GM12878 (cell line): ENCODE data around the gene ICE2. TPM values are rescaled to one million over a fixed set of nuclear protein-coding genes. Genes with fewer than 3 reads are reported as not detected.
"Not testable (repeated sequence)": the region's sequence is repeated elsewhere in the genome, so short reads cannot be mapped to it uniquely, and the experiment has no call there.

ENCODE experiments used
- ATAC-seq: fragments of 200-7000 bp; cut with Tn5 transposase; 3 replicates; pipeline ENCODE4 v1.9.1; 2020; ENCODE audit warnings: mild to moderate bottlenecking, moderate library complexity
- BruUV-seq: library from RNA; stranded (reverse); fragments of 400-500 nt; replicated peaks from 2 replicates; lab custom pipeline; 2021; lab: Mats Ljungman, UMichigan
- CTCF ChIA-PET: fragments of 300-600 bp; sonication (Branson Sonifier 250); formaldehyde crosslinking; extraction: SDS; loops from one replicate; lab custom pipeline; 2021; ENCODE audit warnings: inconsistent platforms; lab: Yijun Ruan, JAX
- POLR2A ChIA-PET: fragments of 350-600 bp; formaldehyde crosslinking; extraction: SDS; loops from one replicate; lab custom pipeline; 2021; ENCODE audit warnings: inconsistent platforms; lab: Charles Lee
- RAD21 ChIA-PET: fragments of 300-600 bp; sonication (Branson Sonifier 250); formaldehyde crosslinking; loops from one replicate; lab custom pipeline; 2023; ENCODE audit warnings: antibody characterized with exemption; ENCODE audit not compliant: unreplicated experiment; lab: Charles Lee
- SMC1A ChIA-PET: fragments of 300-600 bp; sonication (Branson Sonifier 250); formaldehyde crosslinking; loops from one replicate; lab custom pipeline; 2023; ENCODE audit not compliant: unreplicated experiment, uncharacterized antibody; lab: Charles Lee
- DNase-seq: peaks from one replicate; pipeline ENCODE4 v3.0.0-alpha.2; 2011; ENCODE audit warnings: low read depth, low spot score
- FAIRE-seq: peaks from 3 replicates; lab custom pipeline; 2011; peaks lifted over from hg19 to GRCh38; lab: Jason Lieb, UNC
- H2AFZ ChIP-seq: 2 replicates; pipeline ENCODE4 v1.6.0; 2011; ENCODE audit warnings: low read depth, low read length, control low read depth; ENCODE audit not compliant: control insufficient read depth
- H3K27ac ChIP-seq: 2 replicates; pipeline ENCODE4 v1.5.1; 2011; ENCODE audit warnings: control low read depth; ENCODE audit not compliant: control insufficient read depth, insufficient read depth
- H3K27me3 ChIP-seq, 2 experiments: replicated peaks in 1 of 2; 2 replicates each; pipeline versions ENCODE4 v1.6.0 to v1.6.1; 2011; ENCODE audit warnings: low read length in 1 of 2; ENCODE audit not compliant: control insufficient read depth in 2 of 2, insufficient read depth in 2 of 2
- H3K36me3 ChIP-seq, 2 experiments: 2 replicates each; pipeline ENCODE4 v1.5.1; 2011; ENCODE audit warnings: low read length in 1 of 2; ENCODE audit not compliant: control insufficient read depth in 2 of 2, insufficient read depth in 2 of 2
- H3K4me1 ChIP-seq: 2 replicates; pipeline ENCODE4 v1.6.1; 2011; ENCODE audit warnings: mild to moderate bottlenecking, low read length, moderate library complexity, mixed read lengths; ENCODE audit not compliant: control insufficient read depth, insufficient read depth
- H3K4me2 ChIP-seq: 2 replicates; pipeline ENCODE4 v1.6.0; 2011; ENCODE audit warnings: control low read depth; ENCODE audit not compliant: control insufficient read depth, insufficient read depth
- H3K4me3 ChIP-seq: fragments of 200-600 bp; sonication (generic); 2 replicates; pipeline ENCODE4 v1.5.1; 2016
- H3K79me2 ChIP-seq: 2 replicates; pipeline ENCODE4 v1.6.0; 2011; ENCODE audit warnings: low read length; ENCODE audit not compliant: control insufficient read depth, insufficient read depth
- H3K9ac ChIP-seq: 2 replicates; pipeline ENCODE4 v1.8.0; 2011; ENCODE audit warnings: low read length, control low read depth, mixed read lengths; ENCODE audit not compliant: control insufficient read depth, insufficient read depth
- H3K9me3 ChIP-seq: replicated peaks from 3 replicates; pipeline ENCODE4 v1.5.1; 2011; ENCODE audit warnings: mild to moderate bottlenecking, low read length; ENCODE audit not compliant: control insufficient read depth, insufficient read depth
- H4K20me1 ChIP-seq: 2 replicates; pipeline ENCODE4 v1.6.0; 2011; ENCODE audit not compliant: control insufficient read depth, insufficient read depth
- ASH2L ChIP-seq: fragments of 300-600, 200-600 bp; sonication (generic); IDR thresholded peaks from 2 replicates; pipeline ENCODE4 v1.6.1; 2017; ENCODE audit warnings: low read depth, mild to moderate bottlenecking, borderline replicate concordance
- ATF3 ChIP-seq: IDR thresholded peaks from 2 replicates; pipeline ENCODE4 v1.6.1; 2011; ENCODE audit warnings: low read depth, mild to moderate bottlenecking, low read length, moderate library complexity, borderline replicate concordance; ENCODE audit errors: extremely low read depth
- BMI1 ChIP-seq: fragments of 450-650 bp; IDR thresholded peaks from 2 replicates; pipeline ENCODE4 v1.6.1; 2016; ENCODE audit warnings: mild to moderate bottlenecking, moderate library complexity, borderline replicate concordance
- BRCA1 ChIP-seq: IDR thresholded peaks from 2 replicates; pipeline ENCODE4 v1.6.1; 2011; ENCODE audit warnings: low read depth, low read length, improper control_type of control experiment
- EZH2 ChIP-seq: IDR thresholded peaks from 2 replicates; pipeline ENCODE4 v1.6.1; 2012; ENCODE audit warnings: low read depth, mild to moderate bottlenecking, control low read depth, inconsistent platforms, low read length, borderline replicate concordance; ENCODE audit not compliant: control insufficient read depth
- GATAD2B ChIP-seq: fragments of 450-650 bp; conservative IDR thresholded peaks from 2 replicates; pipeline ENCODE4 v1.6.1; 2017; ENCODE audit warnings: low read depth, mild to moderate bottlenecking, moderate library complexity
- MEF2A ChIP-seq: IDR thresholded peaks from 2 replicates; pipeline ENCODE4 v1.6.1; 2011; ENCODE audit warnings: low read depth, mild to moderate bottlenecking, low read length, moderate library complexity; ENCODE audit not compliant: insufficient read depth
- MEF2B ChIP-seq: fragments of 450-650 bp; IDR thresholded peaks from 2 replicates; pipeline ENCODE4 v1.6.1; 2018; ENCODE audit warnings: mild to moderate bottlenecking, moderate library complexity; ENCODE audit not compliant: partially characterized antibody, poor library complexity, severe bottlenecking
- REST ChIP-seq: IDR thresholded peaks from 2 replicates; pipeline ENCODE4 v1.6.1; 2012; ENCODE audit warnings: mild to moderate bottlenecking, low read depth, low read length
- RUNX3 ChIP-seq: IDR thresholded peaks from 2 replicates; pipeline ENCODE4 v1.6.1; 2012; ENCODE audit warnings: low read length, inconsistent platforms
- ZNF24 ChIP-seq: fragments of 450-650 bp; IDR thresholded peaks from 2 replicates; pipeline ENCODE4 v1.6.1; 2017; ENCODE audit warnings: antibody characterized with exemption, mild to moderate bottlenecking
- WGBS: methylation state at CpG from one replicate; pipeline ENCODE4 v1.1.6; 2016; ENCODE audit warnings: low lambda C conversion rate; ENCODE audit not compliant: insufficient replicate concordance, insufficient coverage; ENCODE audit errors: missing lambda C conversion rate; 5-methylcytosine and 5-hydroxymethylcytosine counted together
- in situ Hi-C: fragments of 300-500 bp; cut with MboI; formaldehyde crosslinking; loops from 9 replicates; pipeline ENCODE4 v1.14.3; 2018; ENCODE audit warnings: mixed read lengths
- intact Hi-C: fragments of 100-400 bp; cut with micrococcal nuclease; formaldehyde crosslinking; loops from one replicate; pipeline ENCODE4 v1.14.2; 2022; ENCODE audit not compliant: unreplicated experiment
- polyA plus RNA-seq, 11 experiments: library from polyadenylated mRNA; depleted of rRNA in 4 of 11; unstranded in 6 of 11; stranded (reverse) in 5 of 11; fragments of >200 nt; fragmentation: Nextera tagmentation in 4 of 11; fragmentation: Illumina TruSeq in 1 of 11; extraction: Ambion mirVana in 4 of 11; extraction: Trizol in 1 of 11; gene quantifications; 1 replicate in 1 of 11; 2 replicates in 10 of 11; pipeline versions ENCODE4 v1.2.1 to v1.2.3, GENCODE V29; 2011 to 2016; ENCODE audit warnings: inconsistent platforms in 2 of 11, missing spikeins in 2 of 11, low read depth in 1 of 11
- total RNA-seq, 4 experiments: library from RNA; depleted of rRNA in 3 of 4; stranded (reverse); fragments of >200 nt in 3 of 4; fragmentation: Illumina TruSeq in 1 of 4; extraction: Trizol in 1 of 4; gene quantifications; 2 replicates each; pipeline versions ENCODE4 v1.2.1 to v1.2.3, GENCODE V29; 2013 to 2021
- TF ChIP-seq, protein P1 (sequence below): IDR thresholded peaks from 2 replicates; pipeline ENCODE4 v1.6.1; 2011; ENCODE audit warnings: low read depth, low read length, improper control_type of control experiment, borderline replicate concordance

ICE2 gene
- total and polyA plus RNA-seq, 10 of the 15 experiments (the other 5 are each of a cell fraction or from before 2014, with no cell fraction given): 14.2 to 62.0 (median 44.9) TPM

GRCh38 chr15:60413231-60413824, 65.6 kb downstream of the ICE2 start:
- intact Hi-C loops: no loop called here
- Histone ChIP-seq H3K4me3 (no peak overlapping the region), H3K79me2 (no peaks in the 10 kb centered on the region), H2AFZ (no peak overlapping the region), H3K4me1 (no peaks in the 10 kb centered on the region), H3K9me3 (no peaks in the 10 kb centered on the region), H3K4me2 (no peak overlapping the region)
- ChIA-PET SMC1A (no interaction called here), POLR2A (no interaction called here)
- DNase-seq: no peak
- in situ Hi-C loops: no loop called here
- TF ChIP-seq ATF3 (no peak), RUNX3 (no peak), BMI1 (no peak), ASH2L (no peak), GATAD2B (no peak), MEF2A (no peak), BRCA1 (no peak), MEF2B (no peak), ZNF24 (no peak), EZH2 (no peak), REST (no peak)
- TF ChIP-seq, protein P1, sequence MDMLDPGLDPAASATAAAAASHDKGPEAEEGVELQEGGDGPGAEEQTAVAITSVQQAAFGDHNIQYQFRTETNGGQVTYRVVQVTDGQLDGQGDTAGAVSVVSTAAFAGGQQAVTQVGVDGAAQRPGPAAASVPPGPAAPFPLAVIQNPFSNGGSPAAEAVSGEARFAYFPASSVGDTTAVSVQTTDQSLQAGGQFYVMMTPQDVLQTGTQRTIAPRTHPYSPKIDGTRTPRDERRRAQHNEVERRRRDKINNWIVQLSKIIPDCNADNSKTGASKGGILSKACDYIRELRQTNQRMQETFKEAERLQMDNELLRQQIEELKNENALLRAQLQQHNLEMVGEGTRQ: no peak
- TF ChIP-seq, all 136 proteins: peak for 0
- FAIRE-seq: no peak
- no peak overlapping the region for H3K27ac ChIP-seq
- no peak overlapping the region for H3K9ac ChIP-seq
- no peaks in the 10 kb centered on the region for H3K27me3 ChIP-seq
- 74% methylated on average over 9 of the region's 9 CpGs for WGBS
- no peaks in the 10 kb centered on the region for H3K36me3 ChIP-seq
- CTCF ChIA-PET: no interaction called here
- no peaks in the 10 kb centered on the region for H4K20me1 ChIP-seq
- no TSS peak for BruUV-seq
- ATAC-seq: no peak
- RAD21 ChIA-PET: no interaction called here

GRCh38 chr15:60412807-60413206, 66.1 kb downstream of the ICE2 start:
- H3K4me3 ChIP-seq, H3K4me2 ChIP-seq, SMC1A ChIA-PET, DNase-seq, FAIRE-seq, in situ Hi-C loops, RAD21 ChIA-PET, H3K27me3 ChIP-seq, H3K9ac ChIP-seq, H2AFZ ChIP-seq, ATAC-seq, H3K9me3 ChIP-seq, CTCF ChIA-PET, intact Hi-C loops, H4K20me1 ChIP-seq, POLR2A ChIA-PET, H3K36me3 ChIP-seq, H3K27ac ChIP-seq, H3K4me1 ChIP-seq, BruUV-seq, H3K79me2 ChIP-seq: not testable (repeated sequence)
- 94% methylated on average over 21 of the region's 21 CpGs for WGBS
